ENCODE data around the gene IGSF6.

- TF ChIP-seq POLR2AphosphoS5 (IDR thresholded peaks at IDR 0.05; ENCODE audit: low read depth, low read length) (no peak), TAF1 (IDR thresholded peaks at IDR 0.05; ENCODE audit: borderline replicate concordance, insufficient read depth, low read length) (no peak), SIN3A (IDR thresholded peaks at IDR 0.05; ENCODE audit: borderline replicate concordance, insufficient read depth, low read length) (no peak)
Measured at GRCh38 chr16:21593530-21594289, 58.7 kb downstream of the IGSF6 start.

All from PFSK-1 (cell line).